HFF-Myc (cell line): Measurements from ENCODE around the gene ZNF829.

Experiments
- DNase-seq: peaks from one replicate; pipeline ENCODE4 v3.0.0-alpha.2; 2011; ENCODE audit warnings: low read depth; ENCODE audit errors: extremely low read depth
- H3K4me3 ChIP-seq: replicated peaks from 2 replicates; pipeline ENCODE4 v1.5.1; 2011; ENCODE audit warnings: low read depth, mild to moderate bottlenecking, control low read depth, low read length
- CTCF ChIP-seq: IDR thresholded peaks from 2 replicates; pipeline ENCODE4 v1.5.1; 2012; ENCODE audit warnings: mild to moderate bottlenecking, low read depth, low read length, control low read depth; ENCODE audit errors: missing control alignments

Gene ZNF829

GRCh38 chr19:36915992-36916830, at the start of gene ZNF829, which contains the start of gene ZNF568:
TSS of gene ZNF829 (minus strand) at chr19:36916291. CDS start at chr19:36915167, 1,124 bp downstream.
TSS of gene ZNF568 (plus strand) at chr19:36916332. CDS start at chr19:36922771, 6,439 bp downstream.
- peak; percentile 64 for TF ChIP-seq CTCF
- peak; percentile 48 for DNase-seq
- H3K4me3 ChIP-seq = peak within 1 kb of the TSS; percentile 63

GRCh38 chr19:36963280-36963679, 47.2 kb upstream of the ZNF829 start:
- TF ChIP-seq CTCF = no peak
- no peak overlapping the region for H3K4me3 ChIP-seq
- DNase-seq = no peak

GRCh38 chr19:36962346-36962745, 46.3 kb upstream of the ZNF829 start:
- no peak overlapping the region for H3K4me3 ChIP-seq
- DNase-seq = no peak
- TF ChIP-seq CTCF = no peak

GRCh38 chr19:36950335-36951119, 34.4 kb upstream of the ZNF829 start:
- no peak overlapping the region for H3K4me3 ChIP-seq
- no peak for TF ChIP-seq CTCF
- DNase-seq = no peak

GRCh38 chr19:36939153-36939552, 23.1 kb upstream of the ZNF829 start:
- no peak overlapping the region for H3K4me3 ChIP-seq
- no peak for DNase-seq
- TF ChIP-seq CTCF = no peak

GRCh38 chr19:36931684-36932083, 15.6 kb upstream of the ZNF829 start:
- H3K4me3 ChIP-seq = no peak overlapping the region
- no peak for TF ChIP-seq CTCF
- no peak for DNase-seq
